Activated T-helper 1 cell treated with anti-CD3 and anti-CD28 coated beads, Interleukin-12 subunit alpha, Interleukin-12 subunit beta, Interleukin-2, Interleukin-4 antibody, amounts not matched to agents 30 ng/mL and 10 ng/mL and 1 ng/mL, durations not matched to agents 14 hours and 24 hours and 36 hours (primary cell): Measurements from ENCODE around the gene OR14A16. TPM values are rescaled to one million over a fixed set of nuclear protein-coding genes. Genes with fewer than 3 reads are reported as not detected.
A peak's percentile ranks its signal among the peaks of the same experiment; 100 is the strongest.

Source experiments
- DNase-seq: peaks from one replicate; pipeline ENCODE4 v3.0.0; 2021; ENCODE audit warnings: low spot score
- H3K27ac Mint-ChIP-seq: one replicate; pipeline ENCODE4 v1.8.0; 2021; ENCODE audit warnings: mild to moderate bottlenecking, mixed read lengths
- H3K27me3 Mint-ChIP-seq: one replicate; pipeline ENCODE4 v1.8.0; 2022; ENCODE audit warnings: mild to moderate bottlenecking, moderate library complexity, mixed read lengths; ENCODE audit not compliant: insufficient read depth
- H3K36me3 Mint-ChIP-seq: one replicate; pipeline ENCODE4 v1.8.0; 2021; ENCODE audit warnings: low read depth, mixed read lengths
- H3K4me1 Mint-ChIP-seq: one replicate; pipeline ENCODE4 v1.8.0; 2021; ENCODE audit warnings: low read depth, mixed read lengths
- H3K4me3 Mint-ChIP-seq: one replicate; pipeline ENCODE4 v1.8.0; 2021; ENCODE audit warnings: mild to moderate bottlenecking, moderate library complexity, mixed read lengths
- H3K9me3 Mint-ChIP-seq: one replicate; pipeline ENCODE4 v1.8.0; 2021; ENCODE audit warnings: mixed read lengths
- intact Hi-C: fragments of 100-400 bp; cut with micrococcal nuclease; formaldehyde crosslinking; loops from one replicate; pipeline ENCODE4 v1.15.1; 2024
- total RNA-seq: library from RNA; stranded (reverse); gene quantifications from 2 replicates; pipeline ENCODE4 v1.2.3, GENCODE V29; 2022

The OR14A16 gene, protein sequence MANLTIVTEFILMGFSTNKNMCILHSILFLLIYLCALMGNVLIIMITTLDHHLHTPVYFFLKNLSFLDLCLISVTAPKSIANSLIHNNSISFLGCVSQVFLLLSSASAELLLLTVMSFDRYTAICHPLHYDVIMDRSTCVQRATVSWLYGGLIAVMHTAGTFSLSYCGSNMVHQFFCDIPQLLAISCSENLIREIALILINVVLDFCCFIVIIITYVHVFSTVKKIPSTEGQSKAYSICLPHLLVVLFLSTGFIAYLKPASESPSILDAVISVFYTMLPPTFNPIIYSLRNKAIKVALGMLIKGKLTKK
- total RNA-seq, result not detected in 2 replicates

DNA sequence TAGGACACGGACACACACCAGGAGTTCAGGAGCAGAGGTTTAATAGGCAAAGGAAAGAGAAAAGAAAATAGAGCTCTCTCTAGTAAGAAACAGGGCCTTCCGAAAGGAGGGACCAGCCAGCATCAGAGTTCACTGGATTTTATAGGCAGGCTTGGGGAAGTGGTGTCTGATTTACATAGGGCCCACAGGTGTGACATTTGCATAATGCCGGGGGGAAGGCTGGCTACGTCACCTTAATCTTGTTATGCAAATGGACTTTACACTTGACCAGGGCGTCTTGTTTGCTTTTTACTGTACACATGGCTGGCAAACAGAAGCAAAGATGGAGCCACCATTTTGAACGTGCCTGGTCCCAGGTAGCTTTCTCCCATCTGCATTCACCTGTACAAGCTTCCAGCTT, at the start of gene OR14A16:
Gene OR14A16 (minus strand): TSS at position 97 of the 400 bp plus-strand sequence. CDS start 8,390 bp downstream, outside the sequence.
- intact Hi-C loops, result no loop called here
- Mint-ChIP-seq H3K4me3 (no peak within 1 kb of the TSS), H3K27me3 (peaks cover 3% of the 10 kb centered on the region), H3K9me3 (no peaks in the 10 kb centered on the region), H3K27ac (no peak within 1 kb of the TSS), H3K36me3 (no peaks in the 10 kb centered on the region), H3K4me1 (no peaks in the 10 kb centered on the region)
- DNase-seq, result no peak

DNA sequence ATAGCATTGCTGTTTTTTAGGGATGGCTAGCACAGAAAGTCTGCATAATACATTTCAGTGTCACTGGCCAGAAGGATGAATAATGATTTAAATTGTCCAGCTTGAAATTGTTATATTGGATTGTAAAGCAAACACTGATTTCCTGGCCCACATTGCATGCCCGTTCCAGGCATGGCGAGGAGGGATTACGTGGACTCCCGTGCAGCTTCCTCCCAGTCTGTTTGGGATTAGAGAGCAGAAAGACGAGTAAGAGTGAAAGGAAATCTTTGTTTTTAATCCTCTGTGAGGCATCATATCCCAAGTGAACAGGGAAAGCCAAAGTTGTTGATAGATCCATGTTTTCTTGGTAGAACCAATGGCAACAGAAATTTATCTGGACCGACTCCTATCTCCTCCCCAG, 41.5 kb upstream of the OR14A16 start:
- intact Hi-C loops, result no loop called here
- H3K36me3 Mint-ChIP-seq, result no peaks in the 10 kb centered on the region

DNA sequence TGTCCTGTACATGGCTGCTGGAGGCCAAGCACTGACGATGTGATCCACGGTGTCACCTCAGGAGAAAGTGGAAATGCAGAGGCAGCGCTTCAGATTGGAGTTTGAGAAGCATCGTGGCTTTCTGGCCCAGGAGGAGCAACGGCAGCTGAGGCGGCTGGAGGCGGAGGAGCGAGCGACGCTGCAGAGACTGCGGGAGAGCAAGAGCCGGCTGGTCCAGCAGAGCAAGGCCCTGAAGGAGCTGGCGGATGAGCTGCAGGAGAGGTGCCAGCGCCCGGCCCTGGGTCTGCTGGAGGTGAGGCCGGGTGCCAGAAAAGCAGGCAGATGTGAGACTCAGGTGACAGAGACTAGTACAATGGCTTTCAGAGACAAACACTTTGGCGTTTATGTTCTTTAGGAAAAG, 40.7 kb upstream of the OR14A16 start:
- intact Hi-C loops, result no loop called here
- no peak for DNase-seq
- Mint-ChIP-seq H3K4me1 (no peaks in the 10 kb centered on the region), H3K27ac (no peak overlapping the region), H3K4me3 (no peak overlapping the region), H3K9me3 (peaks cover 3% of the 10 kb centered on the region), H3K27me3 (peaks cover 6% of the 10 kb centered on the region), H3K36me3 (no peaks in the 10 kb centered on the region)

More for the DNA sequence above, 41.5 kb upstream of the OR14A16 start:
- Mint-ChIP-seq H3K27me3 (peaks cover 6% of the 10 kb centered on the region), H3K9me3 (peaks cover 4% of the 10 kb centered on the region), H3K4me3 (no peak overlapping the region), H3K4me1 (no peaks in the 10 kb centered on the region), H3K27ac (no peak overlapping the region)
- DNase-seq, result no peak

DNA sequence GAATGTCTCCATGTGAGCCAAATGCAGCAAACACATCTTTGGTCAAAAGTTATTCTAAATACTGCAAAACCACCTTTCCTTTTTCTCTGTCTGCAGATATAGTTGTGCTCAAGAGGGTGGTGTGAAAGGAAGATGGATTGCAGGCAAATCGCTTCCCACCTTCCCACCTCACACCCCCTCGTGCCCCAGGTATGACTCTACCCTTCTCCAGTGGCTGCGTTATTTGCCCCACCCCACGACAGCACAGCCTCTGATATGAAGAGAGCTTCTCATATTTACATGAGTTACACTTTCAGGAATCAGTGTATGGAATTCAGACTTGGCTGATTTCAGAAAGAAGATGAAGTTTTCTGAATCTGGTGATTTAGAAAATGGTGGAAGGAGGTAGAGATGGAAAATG, 38.8 kb upstream of the OR14A16 start:
- no peaks in the 10 kb centered on the region for H3K9me3 Mint-ChIP-seq
- H3K27me3 Mint-ChIP-seq, result peaks cover 13% of the 10 kb centered on the region
- intact Hi-C loops, result no loop called here
- peaks cover 6% of the 10 kb centered on the region for H3K4me1 Mint-ChIP-seq
- H3K4me3 Mint-ChIP-seq, result no peak overlapping the region
- H3K36me3 Mint-ChIP-seq, result no peaks in the 10 kb centered on the region
- no peak overlapping the region for H3K27ac Mint-ChIP-seq
- no peak for DNase-seq

DNA sequence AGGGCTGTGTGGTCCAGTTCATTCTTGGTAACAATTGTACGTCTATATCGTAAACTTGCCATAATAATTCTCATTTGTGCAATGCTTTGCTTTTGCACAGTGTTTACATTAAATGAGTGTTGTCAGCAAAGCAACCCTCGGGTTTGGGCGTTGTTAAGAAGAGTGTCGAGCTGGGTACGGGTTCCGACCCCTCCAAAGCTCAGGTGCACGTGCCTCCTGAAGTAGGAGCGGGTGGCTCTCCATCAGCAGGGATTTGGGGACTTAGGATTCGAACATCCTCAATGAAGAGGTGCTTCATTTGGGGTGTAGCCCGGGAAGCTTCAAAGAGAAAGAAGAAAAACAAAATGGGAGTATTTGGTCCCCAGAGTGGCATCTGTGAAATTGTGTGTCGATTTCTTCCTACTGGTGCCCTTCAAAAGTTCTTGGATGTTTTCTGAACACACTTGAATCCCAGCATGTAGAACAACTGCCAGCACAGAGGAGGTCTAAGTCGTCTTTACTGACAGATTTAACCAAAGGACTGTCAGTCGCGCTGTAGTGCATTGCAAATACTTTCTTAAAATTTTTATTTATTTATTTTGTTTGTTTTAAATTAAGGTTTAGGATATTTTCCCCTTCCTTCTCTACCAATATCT, 34.2 kb upstream of the OR14A16 start:
- intact Hi-C loops, result loop anchor here (5.0 kb wide), 1 partner anchor 176 kb away; no protein-coding TSS in a partner anchor
- no peak for DNase-seq

DNA sequence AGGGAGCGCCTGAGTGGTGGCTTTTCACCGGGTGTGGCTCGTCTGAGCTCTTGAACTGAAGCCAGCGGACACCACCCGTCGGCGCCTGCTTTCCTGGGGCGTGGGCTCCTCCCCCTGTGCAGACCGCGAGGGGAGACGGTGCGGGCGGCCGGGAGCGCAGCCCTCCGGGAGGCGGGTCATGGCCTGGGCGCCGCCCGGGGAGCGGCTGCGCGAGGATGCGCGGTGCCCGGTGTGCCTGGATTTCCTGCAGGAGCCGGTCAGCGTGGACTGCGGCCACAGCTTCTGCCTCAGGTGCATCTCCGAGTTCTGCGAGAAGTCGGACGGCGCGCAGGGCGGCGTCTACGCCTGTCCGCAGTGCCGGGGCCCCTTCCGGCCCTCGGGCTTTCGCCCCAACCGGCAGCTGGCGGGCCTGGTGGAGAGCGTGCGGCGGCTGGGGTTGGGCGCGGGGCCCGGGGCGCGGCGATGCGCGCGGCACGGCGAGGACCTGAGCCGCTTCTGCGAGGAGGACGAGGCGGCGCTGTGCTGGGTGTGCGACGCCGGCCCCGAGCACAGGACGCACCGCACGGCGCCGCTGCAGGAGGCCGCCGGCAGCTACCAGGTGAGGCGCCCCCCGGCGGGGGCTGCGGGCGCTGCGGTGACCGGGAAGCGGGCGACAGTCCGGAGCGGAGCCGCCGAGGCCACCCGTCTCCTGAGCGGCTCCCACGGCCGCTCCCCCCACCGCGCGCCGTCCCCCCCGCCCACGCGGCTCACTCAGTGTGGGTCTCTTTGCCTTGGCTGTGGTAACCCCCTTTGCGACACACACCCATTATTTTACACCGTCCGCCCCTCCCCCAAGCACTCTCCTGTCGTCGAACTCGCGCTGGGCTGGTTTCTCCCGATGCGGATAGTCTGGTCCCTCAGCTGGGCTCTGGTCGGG, 33.4 kb upstream of the OR14A16 start, which contains the start of gene TRIM58:
Gene TRIM58 (plus strand): TSS at position 119 of the 916 bp plus-strand sequence. CDS start 60 bp downstream, at position 179.
- Mint-ChIP-seq H3K4me3 (peak within 1 kb of the TSS; percentile 78), H3K27me3 (peaks cover 22% of the 10 kb centered on the region), H3K27ac (peak within 1 kb of the TSS; percentile 55), H3K4me1 (peaks cover 7% of the 10 kb centered on the region), H3K9me3 (no peaks in the 10 kb centered on the region), H3K36me3 (no peaks in the 10 kb centered on the region)
- DNase-seq, result peak; percentile 3
- intact Hi-C loops, result loop anchor here (5.0 kb wide), 1 partner anchor 175 kb away; no protein-coding TSS in a partner anchor

More for the DNA sequence above, 34.2 kb upstream of the OR14A16 start:
- H3K27me3 Mint-ChIP-seq, result peaks cover 22% of the 10 kb centered on the region
- no peaks in the 10 kb centered on the region for H3K36me3 Mint-ChIP-seq
- H3K9me3 Mint-ChIP-seq, result no peaks in the 10 kb centered on the region
- H3K27ac Mint-ChIP-seq, result no peak overlapping the region
- peak overlapping the region; percentile 78 for H3K4me3 Mint-ChIP-seq
- peaks cover 7% of the 10 kb centered on the region for H3K4me1 Mint-ChIP-seq

DNA sequence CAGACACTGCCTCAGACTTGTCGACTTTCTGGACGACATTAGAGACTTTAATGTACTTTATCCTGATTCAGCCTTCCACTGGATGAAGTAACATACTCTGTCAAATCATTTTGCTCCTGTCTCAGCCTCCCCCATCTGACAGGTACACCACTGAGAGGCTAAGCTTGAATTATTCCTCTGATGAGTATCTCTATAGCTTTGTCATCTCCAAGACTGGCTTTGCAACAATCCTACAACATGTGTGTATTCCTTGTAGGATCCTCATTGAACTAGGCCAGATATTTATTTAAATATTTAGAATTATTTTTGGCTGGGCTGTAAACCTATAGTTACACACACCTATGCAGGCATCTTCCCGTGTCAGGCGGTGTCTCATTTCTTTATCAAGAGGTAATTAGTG, 32.0 kb upstream of the OR14A16 start:
- DNase-seq, result no peak
- H3K4me3 Mint-ChIP-seq, result peak overlapping the region; percentile 74
- peaks cover 20% of the 10 kb centered on the region for H3K27me3 Mint-ChIP-seq
- no peaks in the 10 kb centered on the region for H3K36me3 Mint-ChIP-seq
- no peaks in the 10 kb centered on the region for H3K9me3 Mint-ChIP-seq
- no peak overlapping the region for H3K27ac Mint-ChIP-seq
- peaks cover 7% of the 10 kb centered on the region for H3K4me1 Mint-ChIP-seq
- intact Hi-C loops, result loop anchor here (5.0 kb wide), 1 partner anchor 174 kb away; no protein-coding TSS in a partner anchor

DNA sequence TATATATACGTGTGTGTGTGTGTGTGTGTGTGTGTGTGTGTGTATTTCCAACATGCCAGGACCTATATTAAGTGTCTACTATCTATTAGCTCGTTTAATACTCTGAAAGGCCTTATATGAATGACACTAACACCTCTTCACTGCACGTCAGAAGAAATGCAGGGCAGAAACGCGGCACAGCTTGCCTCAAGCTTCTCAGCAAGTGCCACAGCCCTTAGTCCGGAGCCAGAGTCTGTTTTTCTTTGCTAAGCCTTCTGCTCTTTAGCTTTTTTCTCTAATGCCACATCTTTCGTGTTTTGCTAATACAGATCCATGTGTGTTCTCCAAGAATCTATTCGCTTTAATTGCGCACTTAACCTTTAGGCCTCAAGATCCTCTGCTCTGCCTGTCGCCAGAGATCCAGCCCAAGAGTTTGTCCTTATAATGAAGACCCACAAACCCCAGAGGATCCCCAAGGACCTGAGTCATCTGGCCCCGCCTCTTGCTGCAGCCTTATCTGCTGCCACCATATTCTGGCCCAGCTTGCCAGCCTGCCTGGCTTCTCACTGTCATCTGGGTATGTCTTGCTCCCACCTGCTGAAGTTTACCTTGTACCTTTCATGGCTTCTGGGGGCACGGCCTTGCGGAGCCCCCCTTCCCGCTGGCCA, 31.1 kb upstream of the OR14A16 start:
- Mint-ChIP-seq H3K36me3 (no peaks in the 10 kb centered on the region), H3K4me3 (no peak overlapping the region), H3K4me1 (peaks cover 7% of the 10 kb centered on the region), H3K27me3 (peaks cover 16% of the 10 kb centered on the region), H3K9me3 (no peaks in the 10 kb centered on the region), H3K27ac (no peak overlapping the region)
- no peak for DNase-seq
- intact Hi-C loops, result loop anchor here (5.0 kb wide), 1 partner anchor 173 kb away; no protein-coding TSS in a partner anchor

DNA sequence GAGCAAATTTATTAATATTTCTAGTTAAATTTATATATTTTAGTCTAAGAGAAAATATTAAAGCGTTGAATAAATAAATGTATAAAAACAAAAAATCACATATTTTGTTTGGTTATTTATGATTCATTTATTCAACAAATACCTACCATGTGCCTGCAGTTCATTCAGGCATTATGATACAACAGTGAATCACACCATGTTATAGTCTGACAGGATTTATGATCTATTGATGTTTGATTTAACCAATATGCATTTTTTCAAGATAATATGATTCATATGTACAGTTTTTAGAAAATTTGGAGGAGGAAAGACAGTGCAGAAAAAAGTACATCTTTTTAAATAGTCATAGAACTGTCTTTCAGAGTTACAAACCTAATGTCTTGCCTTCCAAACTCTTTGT, 25.7 kb upstream of the OR14A16 start:
- no peak for DNase-seq
- Mint-ChIP-seq H3K36me3 (no peaks in the 10 kb centered on the region), H3K4me3 (no peak overlapping the region), H3K4me1 (no peaks in the 10 kb centered on the region), H3K27me3 (peaks cover 2% of the 10 kb centered on the region), H3K27ac (no peak overlapping the region), H3K9me3 (no peaks in the 10 kb centered on the region)
- intact Hi-C loops, result no loop called here

DNA sequence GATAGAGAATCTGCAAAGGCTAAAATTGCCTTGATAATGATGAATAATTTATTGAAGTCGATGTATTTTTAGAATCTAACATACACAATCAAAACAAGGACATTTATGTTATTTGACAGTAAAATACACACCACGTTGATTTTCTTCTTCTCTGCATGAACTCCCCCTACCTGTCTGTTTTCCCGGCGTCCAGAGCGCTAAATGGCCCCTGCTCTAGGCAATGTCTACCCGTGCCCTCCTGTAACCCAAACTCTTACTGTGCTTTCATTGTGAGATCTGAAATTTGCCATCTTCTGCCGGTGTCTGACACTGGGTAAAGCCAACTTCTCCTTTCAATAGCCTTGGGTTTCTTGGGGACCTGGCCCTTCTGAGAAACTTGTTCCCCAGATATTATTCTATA, 24.4 kb upstream of the OR14A16 start:
- no peaks in the 10 kb centered on the region for H3K36me3 Mint-ChIP-seq
- H3K4me1 Mint-ChIP-seq, result no peaks in the 10 kb centered on the region
- H3K27ac Mint-ChIP-seq, result no peak overlapping the region
- no peak for DNase-seq
- H3K27me3 Mint-ChIP-seq, result peaks cover 2% of the 10 kb centered on the region
- H3K4me3 Mint-ChIP-seq, result no peak overlapping the region
- no peaks in the 10 kb centered on the region for H3K9me3 Mint-ChIP-seq
- intact Hi-C loops, result no loop called here

DNA sequence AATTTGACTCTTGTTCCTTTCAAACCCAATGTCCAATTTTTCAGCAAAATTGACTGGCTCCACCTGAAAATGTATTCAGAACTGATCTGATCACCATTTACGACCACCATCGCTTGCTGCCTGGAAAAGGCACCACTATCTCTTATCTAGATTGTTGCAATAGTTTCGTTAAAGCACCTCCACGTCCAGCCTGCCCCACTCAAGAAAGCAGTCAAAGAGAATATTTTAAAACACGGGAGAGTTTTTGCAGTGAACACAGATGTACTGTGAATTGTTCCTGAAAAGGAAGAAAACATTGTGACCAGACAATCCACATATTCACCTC, 21.7 kb upstream of the OR14A16 start:
- no peaks in the 10 kb centered on the region for H3K27me3 Mint-ChIP-seq
- intact Hi-C loops, result no loop called here
- H3K36me3 Mint-ChIP-seq, result no peaks in the 10 kb centered on the region
- H3K4me1 Mint-ChIP-seq, result no peaks in the 10 kb centered on the region
- DNase-seq, result no peak
- no peak overlapping the region for H3K27ac Mint-ChIP-seq
- no peaks in the 10 kb centered on the region for H3K9me3 Mint-ChIP-seq
- H3K4me3 Mint-ChIP-seq, result no peak overlapping the region

DNA sequence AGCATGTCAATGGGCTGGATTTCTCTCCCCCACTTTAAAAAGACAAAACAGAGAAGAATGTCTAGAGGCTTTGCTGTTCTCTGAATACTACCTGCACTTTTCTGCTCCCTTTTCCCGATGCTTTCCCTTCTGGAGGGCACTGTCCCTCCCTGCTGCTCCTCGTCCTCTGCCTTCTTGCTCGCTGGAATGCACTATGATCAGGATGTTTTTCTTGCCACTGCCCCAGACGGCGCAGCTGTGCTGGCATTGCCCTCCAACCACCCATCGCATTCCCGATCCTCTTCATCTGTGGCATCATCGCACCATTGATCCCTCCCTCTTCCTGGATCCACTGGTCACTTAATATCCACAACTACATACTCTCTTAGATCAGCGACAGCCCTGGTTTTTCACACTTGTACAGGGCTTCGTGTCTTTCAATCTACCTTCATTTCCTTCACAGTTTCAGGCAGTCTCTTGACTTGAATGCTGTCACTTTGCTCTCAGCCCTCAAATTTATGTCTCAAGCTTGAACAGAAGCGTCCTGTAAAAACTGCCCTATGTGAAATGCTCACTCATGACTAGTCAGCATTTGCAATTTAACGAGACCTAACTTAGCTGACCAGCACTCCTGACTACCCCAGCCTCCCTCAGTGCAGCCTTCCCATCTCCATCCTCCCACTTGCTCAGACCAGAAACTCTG, 21.2 kb upstream of the OR14A16 start:
- Mint-ChIP-seq H3K27ac (no peak overlapping the region), H3K4me3 (no peak overlapping the region), H3K27me3 (no peaks in the 10 kb centered on the region), H3K4me1 (no peaks in the 10 kb centered on the region), H3K9me3 (no peaks in the 10 kb centered on the region), H3K36me3 (no peaks in the 10 kb centered on the region)
- no peak for DNase-seq
- intact Hi-C loops, result no loop called here
